Astrocyte (in vitro differentiated cells and primary cell): ENCODE measurements around the gene STAC2. TPM values are rescaled to one million over a fixed set of nuclear protein-coding genes. Genes with fewer than 3 reads are reported as not detected.

ENCODE experiments used
- DNase-seq: peaks from one replicate; pipeline ENCODE4 v3.0.0-alpha.2; 2010; ENCODE audit warnings: low read depth
- FAIRE-seq: peaks from 2 replicates; lab custom pipeline; 2011; peaks lifted over from hg19 to GRCh38; lab: Jason Lieb, UNC
- H2AFZ ChIP-seq: 2 replicates; pipeline ENCODE4 v1.6.0; 2012; ENCODE audit warnings: low read depth, low read length, inconsistent platforms
- H3K27ac ChIP-seq: 2 replicates; pipeline ENCODE4 v1.5.1; 2011; ENCODE audit warnings: low read depth, low read length, inconsistent platforms
- H3K27me3 ChIP-seq: 2 replicates; pipeline ENCODE4 v1.6.0; 2011; ENCODE audit warnings: low read length, inconsistent platforms; ENCODE audit not compliant: insufficient read depth
- H3K36me3 ChIP-seq: 2 replicates; pipeline ENCODE4 v1.5.1; 2011; ENCODE audit warnings: low read length, inconsistent platforms; ENCODE audit not compliant: insufficient read depth
- H3K4me1 ChIP-seq: 2 replicates; pipeline ENCODE4 v1.5.1; 2011; ENCODE audit warnings: low read length, inconsistent platforms; ENCODE audit not compliant: insufficient read depth
- H3K4me2 ChIP-seq: 2 replicates; pipeline ENCODE4 v1.6.0; 2012; ENCODE audit warnings: low read length, inconsistent platforms
- H3K4me3 ChIP-seq: 2 replicates; pipeline ENCODE4 v1.5.1; 2011; ENCODE audit warnings: low read depth, mild to moderate bottlenecking, low read length, inconsistent platforms; ENCODE audit not compliant: insufficient read depth
- H3K79me2 ChIP-seq: 2 replicates; pipeline ENCODE4 v1.6.0; 2012; ENCODE audit warnings: mild to moderate bottlenecking, low read length, inconsistent platforms; ENCODE audit not compliant: insufficient read depth
- H3K9ac ChIP-seq: 2 replicates; pipeline ENCODE4 v1.6.0; 2012; ENCODE audit warnings: mild to moderate bottlenecking, low read length, inconsistent platforms
- H3K9me3 ChIP-seq: 2 replicates; pipeline ENCODE4 v1.5.1; 2012; ENCODE audit warnings: low read depth, mild to moderate bottlenecking, low read length, inconsistent platforms; ENCODE audit not compliant: insufficient read depth
- H4K20me1 ChIP-seq: 2 replicates; pipeline ENCODE4 v1.6.0; 2012; ENCODE audit warnings: low read length, inconsistent platforms; ENCODE audit not compliant: insufficient read depth
- H3K27ac Mint-ChIP-seq: one replicate; pipeline ENCODE4 v1.8.0; 2021; ENCODE audit warnings: mild to moderate bottlenecking, mixed read lengths; ENCODE audit not compliant: unreplicated experiment
- H3K27me3 Mint-ChIP-seq: one replicate; pipeline ENCODE4 v1.8.0; 2021; ENCODE audit warnings: low read depth, mixed read lengths; ENCODE audit not compliant: unreplicated experiment
- H3K36me3 Mint-ChIP-seq: one replicate; pipeline ENCODE4 v1.8.0; 2021; ENCODE audit warnings: low read depth, mixed read lengths; ENCODE audit not compliant: unreplicated experiment
- H3K4me1 Mint-ChIP-seq: one replicate; pipeline ENCODE4 v1.8.0; 2021; ENCODE audit warnings: low read depth, mixed read lengths; ENCODE audit not compliant: unreplicated experiment
- H3K4me3 Mint-ChIP-seq: one replicate; pipeline ENCODE4 v1.8.0; 2021; ENCODE audit warnings: mild to moderate bottlenecking, moderate library complexity, mixed read lengths; ENCODE audit not compliant: unreplicated experiment
- H3K9me3 Mint-ChIP-seq: one replicate; pipeline ENCODE4 v1.8.0; 2021; ENCODE audit warnings: mild to moderate bottlenecking, mixed read lengths; ENCODE audit not compliant: unreplicated experiment
- CTCF ChIP-seq: IDR thresholded peaks from 2 replicates; pipeline ENCODE4 v1.5.1; 2011; ENCODE audit warnings: low read depth, mild to moderate bottlenecking, inconsistent platforms, low read length, moderate library complexity; ENCODE audit not compliant: insufficient read depth
- EZH2 ChIP-seq: IDR thresholded peaks from 2 replicates; pipeline ENCODE4 v1.6.1; 2012; ENCODE audit warnings: mild to moderate bottlenecking, low read length, inconsistent platforms; ENCODE audit not compliant: insufficient read depth
- total RNA-seq: library from RNA; stranded (reverse); gene quantifications from 2 replicates; pipeline ENCODE4 v1.2.1, GENCODE V29; 2021

The STAC2 gene
- total RNA-seq, 1 donor from 2014 or later, result not detected

GRCh38 chr17:39199820-39200069 is 26.0 kb downstream of the STAC2 start:
- FAIRE-seq (no peak), DNase-seq (peak; percentile 90)
- Histone ChIP-seq H4K20me1 (peaks cover 58% of the 10 kb centered on the region), H2AFZ (peak overlapping the region; percentile 77), H3K79me2 (peaks cover 51% of the 10 kb centered on the region), H3K36me3 (peaks cover 29% of the 10 kb centered on the region), H3K9me3 (no peaks in the 10 kb centered on the region), H3K4me1 (peaks cover 43% of the 10 kb centered on the region), H3K27me3 (no peaks in the 10 kb centered on the region), H3K4me3 (peak overlapping the region; percentile 90), H3K27ac (peak overlapping the region; percentile 100), H3K9ac (peak overlapping the region; percentile 94), H3K4me2 (peak overlapping the region; percentile 99)
- peak overlapping the region; percentile 98 for H3K4me3 Mint-ChIP-seq
- peak overlapping the region; percentile 100 for H3K27ac Mint-ChIP-seq
- H3K9me3 Mint-ChIP-seq, result no peaks in the 10 kb centered on the region
- H3K36me3 Mint-ChIP-seq, result peaks cover 26% of the 10 kb centered on the region
- no peak for TF ChIP-seq EZH2
- TF ChIP-seq CTCF, result no peak
- no peaks in the 10 kb centered on the region for H3K27me3 Mint-ChIP-seq
- peaks cover 28% of the 10 kb centered on the region for H3K4me1 Mint-ChIP-seq

GRCh38 chr17:39198186-39198566 is 27.6 kb downstream of the STAC2 start:
- H3K4me1 ChIP-seq, result peaks cover 45% of the 10 kb centered on the region
- no peaks in the 10 kb centered on the region for H3K9me3 ChIP-seq
- TF ChIP-seq CTCF (no peak), EZH2 (no peak)
- no peak overlapping the region for H3K27ac ChIP-seq
- peaks cover 63% of the 10 kb centered on the region for H3K79me2 ChIP-seq
- H3K4me3 ChIP-seq, result no peak overlapping the region
- no peaks in the 10 kb centered on the region for H3K27me3 ChIP-seq
- DNase-seq (no peak), FAIRE-seq (no peak)
- Mint-ChIP-seq H3K36me3 (peaks cover 24% of the 10 kb centered on the region), H3K4me3 (peak overlapping the region; percentile 73), H3K4me1 (peaks cover 30% of the 10 kb centered on the region), H3K27me3 (no peaks in the 10 kb centered on the region), H3K9me3 (no peaks in the 10 kb centered on the region), H3K27ac (peak overlapping the region; percentile 58)
- H3K36me3 ChIP-seq, result peaks cover 15% of the 10 kb centered on the region
- peak overlapping the region; percentile 70 for H2AFZ ChIP-seq
- peak overlapping the region; percentile 91 for H3K4me2 ChIP-seq
- no peak overlapping the region for H3K9ac ChIP-seq
- peaks cover 56% of the 10 kb centered on the region for H4K20me1 ChIP-seq

- Mint-ChIP-seq H3K4me1 (peaks cover 26% of the 10 kb centered on the region), H3K27me3 (no peaks in the 10 kb centered on the region), H3K27ac (peak within 1 kb of the TSS; percentile 69), H3K36me3 (peaks cover 20% of the 10 kb centered on the region), H3K4me3 (peak within 1 kb of the TSS; percentile 86), H3K9me3 (no peaks in the 10 kb centered on the region)
- peaks cover 42% of the 10 kb centered on the region for H3K4me1 ChIP-seq
- peak within 1 kb of the TSS; percentile 62 for H3K4me3 ChIP-seq
- H3K79me2 ChIP-seq, result peaks cover 65% of the 10 kb centered on the region
- H3K27ac ChIP-seq, result peak within 1 kb of the TSS; percentile 46
- H2AFZ ChIP-seq, result peak within 1 kb of the TSS; percentile 70
- FAIRE-seq (no peak), DNase-seq (peak; percentile 65)
- peak within 1 kb of the TSS; percentile 91 for H3K4me2 ChIP-seq
- no peaks in the 10 kb centered on the region for H3K9me3 ChIP-seq
- no peaks in the 10 kb centered on the region for H3K27me3 ChIP-seq
- peaks cover 57% of the 10 kb centered on the region for H4K20me1 ChIP-seq
- TF ChIP-seq EZH2 (no peak), CTCF (no peak)
- H3K36me3 ChIP-seq, result peaks cover 14% of the 10 kb centered on the region
- peak within 1 kb of the TSS; percentile 78 for H3K9ac ChIP-seq
Observed at GRCh38 chr17:39197380-39198185, 28.2 kb downstream of the STAC2 start, which contains the start of gene CACNB1. TSS of gene CACNB1 (minus strand) at chr17:39197669. CDS start at chr17:39197495, 174 bp downstream.
